Adrenal gland (tissue), 5 donors: ENCODE data around the gene CDADC1.

Source experiments
- CTCF ChIP-seq, 6 experiments: fragments of 450-650 bp in 4 of 6; fragments of 200-600 bp in 2 of 6; sonication (generic) in 1 of 6; IDR thresholded peaks; 1 replicate in 5 of 6; 2 replicates in 1 of 6; pipeline versions ENCODE4 v1.5.1 to v1.8.0; 2016 to 2021; ENCODE audit warnings: antibody characterized with exemption in 6 of 6, mild to moderate bottlenecking in 2 of 6, moderate library complexity in 1 of 6
- POLR2A ChIP-seq, 2 donors: fragments of 450-650 bp; IDR thresholded peaks; one replicate each; pipeline ENCODE4 v1.6.1; 2017; ENCODE audit warnings: antibody characterized with exemption in 2 of 2, mild to moderate bottlenecking in 2 of 2, moderate library complexity in 1 of 2
- donor health status: DM: no; HTN: no; CAD: no.

DNA sequence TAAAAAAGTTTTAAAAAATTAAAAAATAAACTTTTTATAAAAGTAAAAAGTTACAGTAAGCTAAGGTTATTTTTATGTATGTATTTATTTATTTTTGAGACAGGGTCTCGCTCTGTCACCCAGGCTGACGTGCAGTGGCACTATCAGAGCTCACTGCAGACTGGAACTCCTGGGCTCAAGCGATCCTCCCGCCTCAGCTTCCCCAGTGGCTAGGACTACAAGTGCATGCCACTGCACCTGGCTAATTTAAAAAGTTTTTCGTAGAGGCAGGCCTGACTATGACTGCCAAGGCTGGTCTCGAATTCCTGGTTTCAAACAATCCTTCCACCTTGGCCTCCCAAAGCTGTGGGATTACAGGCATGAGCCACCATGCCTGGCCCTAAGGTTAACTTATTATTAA is 64.1 kb downstream of the CDADC1 start:
- TF ChIP-seq CTCF (IDR thresholded peaks at IDR 0.05) (no peak), POLR2A (IDR thresholded peaks at IDR 0.05) (no peak)
